CD8-positive, alpha-beta memory T cell (primary cell): ENCODE results near the gene SNX9. TPM values are rescaled to one million over a fixed set of nuclear protein-coding genes. Genes with fewer than 3 reads are reported as not detected.
"Not testable (repeated sequence)": the region's sequence is repeated elsewhere in the genome, so short reads cannot be mapped to it uniquely, and the experiment has no call there.

Experiments used
- CTCF ChIA-PET: fragments of 350-600 bp; sonication (Branson Sonifier 250); formaldehyde crosslinking; loops from one replicate; lab custom pipeline; 2021; ENCODE audit warnings: antibody characterized with exemption; lab: Charles Lee
- POLR2A ChIA-PET: fragments of 350-600 bp; sonication (Branson Sonifier 250); formaldehyde crosslinking; loops from one replicate; lab custom pipeline; 2021; ENCODE audit warnings: antibody characterized with exemption; lab: Charles Lee
- DNase-seq, 5 donors: peaks; one replicate each; pipeline versions ENCODE4 v3.0.0 to v3.0.0-alpha.2; 2020 to 2022; ENCODE audit warnings: mixed read lengths in 1 of 5
- H3K27ac ChIP-seq: one replicate; pipeline ENCODE4 v1.7.0; 2013; ENCODE audit warnings: low read depth, mild to moderate bottlenecking, low read length, moderate library complexity
- H3K27me3 ChIP-seq: 2 replicates; pipeline ENCODE4 v1.7.0; 2013; ENCODE audit warnings: low read length, mild to moderate bottlenecking; ENCODE audit not compliant: insufficient read depth, poor library complexity, severe bottlenecking
- H3K36me3 ChIP-seq: 2 replicates; pipeline ENCODE4 v1.7.0; 2013; ENCODE audit warnings: mild to moderate bottlenecking, low read length, moderate library complexity; ENCODE audit not compliant: insufficient read depth
- H3K4me1 ChIP-seq: 2 replicates; pipeline ENCODE4 v1.7.0; 2013; ENCODE audit warnings: mild to moderate bottlenecking, low read length, moderate library complexity; ENCODE audit not compliant: insufficient read depth
- H3K4me3 ChIP-seq: 2 replicates; pipeline ENCODE4 v1.7.0; 2013; ENCODE audit warnings: mild to moderate bottlenecking, low read length
- H3K9me3 ChIP-seq: 2 replicates; pipeline ENCODE4 v1.7.0; 2013; ENCODE audit warnings: mild to moderate bottlenecking, low read length
- H3K27ac Mint-ChIP-seq, 8 donors: one replicate each; pipeline ENCODE4 v1.8.0; 2020 to 2021; ENCODE audit warnings: mixed read lengths in 8 of 8, mild to moderate bottlenecking in 6 of 8, inconsistent platforms in 3 of 8, moderate library complexity in 3 of 8
- H3K27me3 Mint-ChIP-seq, 2 donors: one replicate each; pipeline ENCODE4 v1.8.0; 2020 to 2021; ENCODE audit warnings: mixed read lengths in 2 of 2, mild to moderate bottlenecking in 1 of 2, moderate library complexity in 1 of 2
- H3K36me3 Mint-ChIP-seq, 3 donors: one replicate each; pipeline ENCODE4 v1.8.0; 2020 to 2021; ENCODE audit warnings: mixed read lengths in 3 of 3, inconsistent platforms in 1 of 3, mild to moderate bottlenecking in 1 of 3
- H3K4me1 Mint-ChIP-seq, 3 donors: one replicate each; pipeline ENCODE4 v1.8.0; 2020 to 2021; ENCODE audit warnings: mixed read lengths in 3 of 3, inconsistent platforms in 1 of 3, mild to moderate bottlenecking in 1 of 3
- H3K4me3 Mint-ChIP-seq, 7 donors: one replicate each; pipeline ENCODE4 v1.8.0; 2020 to 2021; ENCODE audit warnings: mixed read lengths in 7 of 7, mild to moderate bottlenecking in 6 of 7, moderate library complexity in 4 of 7, inconsistent platforms in 2 of 7
- H3K9me3 Mint-ChIP-seq, 5 donors: one replicate each; pipeline ENCODE4 v1.8.0; 2020 to 2022; ENCODE audit warnings: mixed read lengths in 5 of 5, mild to moderate bottlenecking in 3 of 5, moderate library complexity in 2 of 5, inconsistent platforms in 1 of 5
- polyA plus RNA-seq: library from polyadenylated mRNA; unstranded; fragments of 300-500 nt; fragmentation: Illumina TruSeq; gene quantifications from one replicate; pipeline ENCODE4 v1.2.3, GENCODE V29; 2021
- total RNA-seq, 2 experiments: library from RNA; stranded (reverse); gene quantifications; one replicate each; pipeline ENCODE4 v1.2.3, GENCODE V29; 2021

Gene SNX9
- total and polyA plus RNA-seq, 3 experiments from 2014 or later: 11.9 to 60.5 (median 60.3) TPM

DNA sequence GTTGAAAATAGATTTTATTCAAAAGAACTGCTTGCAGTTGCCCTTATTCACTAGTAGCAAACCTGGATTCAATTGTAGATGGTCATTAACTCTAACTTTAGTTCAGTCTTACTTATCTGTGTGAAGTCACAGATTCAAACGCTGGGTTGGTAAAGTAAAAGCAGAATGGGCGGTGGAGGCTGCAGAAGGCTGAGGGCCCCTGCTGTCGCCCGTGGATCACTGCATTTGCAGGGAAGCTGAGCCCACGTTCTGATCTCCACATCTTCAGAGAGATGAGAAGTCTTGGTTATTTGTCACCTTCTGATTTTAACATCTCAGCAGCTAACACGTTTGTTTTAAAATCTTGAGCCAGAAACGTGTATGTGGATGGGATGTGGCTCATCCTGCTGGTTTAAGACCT is 75.1 kb downstream of the SNX9 start:
- no peak overlapping the region for H3K4me3 Mint-ChIP-seq
- CTCF ChIA-PET: no interaction called here
- DNase-seq: peak in 1 of 5 donors; percentile 54
- H3K36me3 Mint-ChIP-seq: peaks cover 0 to 55% (median 3%) of the 10 kb centered on the region in 3 donors
- peak overlapping the region in 1 of 8 donors; percentile 25 for H3K27ac Mint-ChIP-seq
- Histone ChIP-seq H3K4me3 (no peak overlapping the region), H3K9me3 (no peaks in the 10 kb centered on the region), H3K4me1 (peaks cover 4% of the 10 kb centered on the region), H3K27me3 (no peaks in the 10 kb centered on the region), H3K36me3 (peaks cover 4% of the 10 kb centered on the region), H3K27ac (no peak overlapping the region)
- peaks cover 0 to 4% (median 3%) of the 10 kb centered on the region in 3 donors for H3K4me1 Mint-ChIP-seq
- no peaks in the 10 kb centered on the region for H3K9me3 Mint-ChIP-seq
- POLR2A ChIA-PET: no interaction called here
- H3K27me3 Mint-ChIP-seq: no peaks in the 10 kb centered on the region

DNA sequence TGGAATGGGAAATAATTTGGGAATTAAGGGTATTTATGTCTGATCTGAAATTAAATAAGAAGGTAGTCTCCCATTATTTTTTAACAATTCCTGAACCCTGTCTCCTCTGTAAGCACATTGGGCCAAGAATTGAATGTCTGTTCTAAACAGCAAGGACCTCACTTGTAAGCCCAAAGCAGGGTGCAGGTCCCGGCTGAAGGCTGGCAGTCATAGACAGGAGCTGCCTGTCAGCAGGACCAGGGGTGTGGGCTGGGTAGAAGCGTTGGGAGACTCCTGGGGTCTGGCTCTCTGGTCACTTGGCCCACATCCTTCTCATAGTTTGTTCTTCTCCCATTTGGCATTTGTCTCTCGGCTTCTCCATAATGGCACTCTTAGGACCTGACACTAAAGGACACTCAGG is 75.6 kb downstream of the SNX9 start:
- Histone ChIP-seq H3K4me1 (no peaks in the 10 kb centered on the region), H3K27ac (no peak overlapping the region), H3K36me3 (peaks cover 4% of the 10 kb centered on the region), H3K4me3 (no peak overlapping the region), H3K27me3 (no peaks in the 10 kb centered on the region), H3K9me3 (no peaks in the 10 kb centered on the region)
- no peaks in the 10 kb centered on the region for H3K4me1 Mint-ChIP-seq
- no peaks in the 10 kb centered on the region for H3K27me3 Mint-ChIP-seq
- H3K4me3 Mint-ChIP-seq: no peak overlapping the region
- H3K36me3 Mint-ChIP-seq: peaks cover 0 to 57% (median 3%) of the 10 kb centered on the region in 3 donors
- ChIA-PET CTCF (interaction anchor here (1.4 kb wide), 1 partner anchor 128 kb away, joined by 4 read pairs; no protein-coding TSS in a partner anchor), POLR2A (no interaction called here)
- H3K27ac Mint-ChIP-seq: peak overlapping the region in 2 of 8 donors; percentile 11 to 25
- DNase-seq: no peak
- H3K9me3 Mint-ChIP-seq: no peaks in the 10 kb centered on the region

DNA sequence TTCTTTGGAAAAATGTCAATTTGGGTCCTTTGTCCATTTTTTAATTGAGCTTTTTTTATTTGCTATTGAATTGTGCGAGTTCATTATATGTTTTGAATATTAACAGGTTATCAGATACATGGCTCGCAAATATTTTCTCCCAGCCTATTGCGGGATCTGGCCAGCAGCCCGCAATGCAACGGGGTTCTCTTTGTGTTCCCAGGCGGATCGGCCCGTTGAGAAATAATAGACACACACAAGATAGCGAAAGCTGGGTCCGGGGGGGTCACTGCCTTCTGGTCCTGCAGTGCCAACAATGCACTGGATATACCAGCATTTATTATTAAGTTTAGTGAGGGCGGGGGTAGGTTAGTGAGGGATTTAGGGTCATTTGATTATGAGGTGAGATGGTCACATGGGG is 77.2 kb downstream of the SNX9 start:
- peaks cover 0 to 65% (median 7%) of the 10 kb centered on the region in 3 donors for H3K36me3 Mint-ChIP-seq
- H3K4me3 Mint-ChIP-seq, POLR2A ChIA-PET: not testable (repeated sequence)

DNA sequence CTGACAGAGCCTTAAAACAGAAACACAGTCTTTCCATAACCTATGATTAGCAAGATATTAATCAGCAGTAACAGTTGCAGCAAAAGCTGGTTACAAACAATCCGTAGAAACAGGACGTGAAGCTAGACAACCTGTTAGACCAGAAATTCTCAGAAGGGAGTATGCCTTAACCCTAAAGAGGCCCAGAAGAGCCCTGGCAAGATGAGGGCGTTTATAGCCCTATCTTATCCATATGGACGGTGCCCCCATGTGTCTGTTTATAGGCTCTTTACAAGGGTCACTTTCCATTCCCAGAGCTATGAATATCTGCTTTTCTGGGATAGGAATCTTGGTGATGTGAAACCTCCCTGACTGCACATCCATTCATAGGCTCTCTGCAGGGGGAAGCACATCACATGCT is 77.7 kb downstream of the SNX9 start:
- POLR2A ChIA-PET, DNase-seq, H3K4me1 ChIP-seq, H3K27me3 ChIP-seq, H3K4me3 ChIP-seq, H3K9me3 ChIP-seq, H3K9me3 Mint-ChIP-seq, H3K4me1 Mint-ChIP-seq, CTCF ChIA-PET, H3K27ac ChIP-seq, H3K27me3 Mint-ChIP-seq, H3K36me3 ChIP-seq, H3K27ac Mint-ChIP-seq, H3K4me3 Mint-ChIP-seq: not testable (repeated sequence)
- H3K36me3 Mint-ChIP-seq: peaks cover 0 to 66% (median 7%) of the 10 kb centered on the region in 3 donors

More for the DNA sequence above, 77.2 kb downstream of the SNX9 start:
- H3K27me3 ChIP-seq, H3K4me3 ChIP-seq, H3K9me3 Mint-ChIP-seq, H3K4me1 ChIP-seq, H3K27ac Mint-ChIP-seq, CTCF ChIA-PET, H3K27ac ChIP-seq, H3K9me3 ChIP-seq, H3K27me3 Mint-ChIP-seq, H3K4me1 Mint-ChIP-seq, H3K36me3 ChIP-seq, DNase-seq: not testable (repeated sequence)

DNA sequence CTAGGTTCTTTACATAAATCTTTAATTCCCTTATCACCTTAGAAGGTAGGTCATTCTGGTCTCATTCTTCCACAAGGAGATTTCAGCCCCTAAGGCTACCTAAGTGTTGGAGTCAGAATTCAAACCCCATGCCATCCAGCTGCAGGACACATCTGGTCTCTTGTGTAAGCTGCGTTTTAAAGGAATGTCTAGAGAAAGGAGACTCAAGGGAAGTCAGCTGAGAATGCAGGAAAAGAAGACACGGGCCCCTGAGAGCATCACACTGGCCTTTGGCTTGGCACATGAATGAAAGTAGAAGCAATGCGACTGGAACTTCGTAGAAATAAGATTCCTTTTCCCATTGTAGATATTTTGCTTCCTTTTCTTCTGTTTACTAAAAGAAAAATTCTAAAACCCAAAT is 82.0 kb downstream of the SNX9 start:
- peaks cover 4% of the 10 kb centered on the region for H3K36me3 ChIP-seq
- no peak for DNase-seq
- CTCF ChIA-PET: no interaction called here
- POLR2A ChIA-PET: no interaction called here
- H3K27ac Mint-ChIP-seq: no peak overlapping the region
- H3K27me3 ChIP-seq: no peaks in the 10 kb centered on the region
- no peaks in the 10 kb centered on the region for H3K27me3 Mint-ChIP-seq
- peaks cover 5 to 12% (median 7%) of the 10 kb centered on the region in 3 donors for H3K4me1 Mint-ChIP-seq
- no peak overlapping the region for H3K4me3 ChIP-seq
- H3K4me1 ChIP-seq: no peaks in the 10 kb centered on the region
- H3K4me3 Mint-ChIP-seq: no peak overlapping the region
- H3K9me3 Mint-ChIP-seq: no peaks in the 10 kb centered on the region
- peaks cover 11 to 72% (median 12%) of the 10 kb centered on the region in 3 donors for H3K36me3 Mint-ChIP-seq
- H3K9me3 ChIP-seq: no peaks in the 10 kb centered on the region
- no peak overlapping the region for H3K27ac ChIP-seq

DNA sequence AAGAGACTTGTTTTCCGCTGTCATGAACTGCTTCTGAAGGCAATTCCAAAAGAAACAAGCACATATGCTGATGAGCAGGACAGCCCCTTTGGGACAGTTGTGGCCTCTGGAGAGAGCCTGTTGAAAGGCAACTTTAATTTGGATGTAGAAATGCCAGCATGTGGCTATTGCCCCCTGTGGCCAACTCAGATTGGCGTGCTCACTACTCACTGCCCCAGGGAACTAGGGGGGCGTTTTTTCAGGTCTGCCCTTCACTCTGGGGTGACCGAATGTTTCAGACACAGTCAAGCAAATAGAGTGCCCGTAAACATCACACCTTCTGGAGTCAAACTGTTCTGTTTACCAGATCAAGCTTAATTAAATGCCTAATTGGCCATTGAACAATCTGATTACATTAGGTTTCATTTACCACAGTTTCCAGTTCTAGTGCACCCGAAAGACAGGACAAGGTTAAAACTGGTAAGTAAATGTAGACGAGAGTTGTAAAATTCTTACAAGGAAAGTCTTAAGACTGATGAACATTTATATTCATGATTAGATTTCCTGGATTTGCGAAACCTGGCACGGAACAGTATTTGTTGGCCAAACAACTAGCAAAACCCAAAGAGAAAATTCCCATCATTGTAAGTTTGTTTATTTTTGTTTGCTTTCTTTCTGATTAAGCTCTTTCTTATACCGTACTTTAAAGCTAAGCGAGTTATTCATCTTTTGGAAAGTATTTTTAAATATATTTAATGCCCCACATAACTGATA is 82.7 kb downstream of the SNX9 start:
- ChIA-PET CTCF (interaction anchor here (1.5 kb wide), 1 partner anchor 120 kb away, joined by 3 read pairs; no protein-coding TSS in a partner anchor), POLR2A (interaction anchor here (1.0 kb wide), 1 partner anchor 26 kb away, joined by 3 read pairs; no protein-coding TSS in a partner anchor)
- no peak overlapping the region for H3K4me3 ChIP-seq
- Mint-ChIP-seq H3K36me3 (peaks cover 14 to 79% (median 19%) of the 10 kb centered on the region in 3 donors), H3K4me3 (no peak overlapping the region), H3K9me3 (no peaks in the 10 kb centered on the region), H3K27ac (no peak overlapping the region), H3K27me3 (no peaks in the 10 kb centered on the region), H3K4me1 (peaks cover 5 to 12% (median 7%) of the 10 kb centered on the region in 3 donors)
- H3K36me3 ChIP-seq: peaks cover 6% of the 10 kb centered on the region
- no peaks in the 10 kb centered on the region for H3K27me3 ChIP-seq
- H3K9me3 ChIP-seq: no peaks in the 10 kb centered on the region
- no peak overlapping the region for H3K27ac ChIP-seq
- no peak for DNase-seq
- no peaks in the 10 kb centered on the region for H3K4me1 ChIP-seq

DNA sequence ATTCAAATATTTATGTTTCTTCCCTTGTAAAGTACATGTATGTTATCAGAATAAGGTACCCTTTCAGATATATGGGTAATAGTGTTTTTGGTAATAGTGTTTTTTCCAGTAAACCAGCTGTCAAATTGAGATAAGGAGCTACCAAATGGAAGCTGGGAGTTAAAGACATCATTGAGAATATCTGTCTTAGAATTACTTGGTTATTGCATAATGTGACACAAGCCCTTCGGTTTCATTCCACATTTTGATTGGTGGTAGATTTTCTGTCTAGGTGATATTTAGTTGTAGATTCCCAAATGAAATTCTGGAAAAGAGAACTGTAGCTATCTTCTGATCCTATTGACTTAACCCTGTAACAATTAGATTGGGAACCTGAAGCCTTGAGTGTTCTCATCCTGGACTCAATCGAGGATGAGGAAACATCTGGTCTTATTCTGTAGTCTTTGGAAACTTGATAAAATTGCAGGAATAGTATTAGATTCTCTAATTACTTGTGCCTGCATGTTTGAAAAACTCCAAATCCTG is 83.6 kb downstream of the SNX9 start:
- Histone ChIP-seq H3K9me3 (no peaks in the 10 kb centered on the region), H3K27ac (no peak overlapping the region), H3K4me3 (no peak overlapping the region), H3K36me3 (peaks cover 6% of the 10 kb centered on the region), H3K27me3 (no peaks in the 10 kb centered on the region), H3K4me1 (no peaks in the 10 kb centered on the region)
- Mint-ChIP-seq H3K27ac (no peak overlapping the region), H3K36me3 (peaks cover 16 to 78% (median 19%) of the 10 kb centered on the region in 3 donors), H3K27me3 (no peaks in the 10 kb centered on the region), H3K4me3 (no peak overlapping the region), H3K9me3 (no peaks in the 10 kb centered on the region), H3K4me1 (peaks cover 5 to 12% (median 7%) of the 10 kb centered on the region in 3 donors)
- no peak for DNase-seq
- ChIA-PET CTCF (interaction anchor here (1.5 kb wide), 1 partner anchor 119 kb away, joined by 3 read pairs; no protein-coding TSS in a partner anchor), POLR2A (interaction anchor here (1.0 kb wide), 1 partner anchor 25 kb away, joined by 3 read pairs; no protein-coding TSS in a partner anchor)

DNA sequence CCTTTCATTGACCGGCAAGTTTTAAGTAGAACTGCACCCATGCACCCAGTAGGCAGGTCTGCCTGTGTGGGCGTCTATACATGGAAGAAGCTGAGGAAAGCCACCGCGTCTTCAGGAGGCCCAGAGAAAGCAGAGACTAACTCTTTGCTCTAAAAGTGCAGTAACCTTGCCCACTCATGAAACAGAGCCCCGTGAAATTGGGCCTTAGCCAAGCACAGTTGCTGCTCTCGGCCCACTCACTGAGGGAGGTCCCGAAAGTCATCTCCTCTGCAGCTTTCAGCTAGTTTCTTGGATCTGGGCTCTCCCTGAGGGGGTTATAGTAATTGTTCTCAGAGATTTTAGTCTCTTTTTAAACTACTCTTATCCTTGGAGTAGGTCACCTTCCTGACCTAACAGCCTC is 84.6 kb downstream of the SNX9 start:
- Histone ChIP-seq H3K36me3 (peaks cover 6% of the 10 kb centered on the region), H3K4me1 (no peaks in the 10 kb centered on the region), H3K27me3 (no peaks in the 10 kb centered on the region), H3K4me3 (no peak overlapping the region), H3K9me3 (no peaks in the 10 kb centered on the region), H3K27ac (no peak overlapping the region)
- ChIA-PET POLR2A (no interaction called here), CTCF (no interaction called here)
- H3K4me1 Mint-ChIP-seq: peaks cover 5 to 12% (median 7%) of the 10 kb centered on the region in 3 donors
- no peaks in the 10 kb centered on the region for H3K27me3 Mint-ChIP-seq
- H3K36me3 Mint-ChIP-seq: peaks cover 13 to 78% (median 19%) of the 10 kb centered on the region in 3 donors
- no peaks in the 10 kb centered on the region for H3K9me3 Mint-ChIP-seq
- DNase-seq: no peak
- H3K4me3 Mint-ChIP-seq: no peak overlapping the region
- H3K27ac Mint-ChIP-seq: no peak overlapping the region
